H9 (cell line): ENCODE data around the gene MLIP. TPM values are rescaled to one million over a fixed set of nuclear protein-coding genes. Genes with fewer than 3 reads are reported as not detected.

ENCODE experiments used
- DNase-seq: peaks from one replicate; pipeline ENCODE4 v3.0.0-alpha.2; 2017
- H2AFZ ChIP-seq: one replicate; pipeline ENCODE4 v1.6.1; 2013; ENCODE audit warnings: mild to moderate bottlenecking, low read length, control low read depth, moderate library complexity
- H2AK5ac ChIP-seq: 2 replicates; pipeline ENCODE4 v1.6.1; 2013; ENCODE audit warnings: low read length, control low read depth, mixed read lengths; ENCODE audit not compliant: insufficient read length
- H2BK120ac ChIP-seq: one replicate; pipeline ENCODE4 v1.6.1; 2013; ENCODE audit warnings: low read depth, mild to moderate bottlenecking, low read length, control low read depth, inconsistent platforms; ENCODE audit not compliant: poor library complexity, severe bottlenecking
- H2BK12ac ChIP-seq: 2 replicates; pipeline ENCODE4 v1.6.1; 2013; ENCODE audit warnings: low read length, control low read depth, mixed read lengths, low read depth; ENCODE audit not compliant: insufficient read length
- H2BK15ac ChIP-seq: 2 replicates; pipeline ENCODE4 v1.6.1; 2013; ENCODE audit warnings: low read depth, low read length, control low read depth
- H2BK20ac ChIP-seq: one replicate; pipeline ENCODE4 v1.6.1; 2013; ENCODE audit warnings: low read depth, mild to moderate bottlenecking, low read length, control low read depth, inconsistent platforms; ENCODE audit not compliant: poor library complexity, severe bottlenecking
- H2BK5ac ChIP-seq: 2 replicates; pipeline ENCODE4 v1.6.1; 2013; ENCODE audit warnings: low read length, control low read depth, mixed read lengths; ENCODE audit not compliant: insufficient read length
- H3K14ac ChIP-seq: 2 replicates; pipeline ENCODE4 v1.6.1; 2013; ENCODE audit warnings: low read length, control low read depth; ENCODE audit not compliant: insufficient read depth
- H3K18ac ChIP-seq: 2 replicates; pipeline ENCODE4 v1.6.1; 2013; ENCODE audit warnings: low read depth, mild to moderate bottlenecking, mixed read lengths, low read length, control low read depth; ENCODE audit not compliant: insufficient read length
- H3K23ac ChIP-seq: 2 replicates; pipeline ENCODE4 v1.6.1; 2013; ENCODE audit warnings: low read length, control low read depth, mixed read lengths, low read depth; ENCODE audit not compliant: insufficient read length
- H3K23me2 ChIP-seq: 2 replicates; pipeline ENCODE4 v1.6.1; 2013; ENCODE audit warnings: low read depth, mild to moderate bottlenecking, mixed read lengths, low read length, control low read depth; ENCODE audit not compliant: insufficient read length, poor library complexity, severe bottlenecking
- H3K27ac ChIP-seq: 2 replicates; pipeline ENCODE4 v1.5.1; 2013; ENCODE audit warnings: low read length, control low read depth, mixed read lengths, low read depth; ENCODE audit not compliant: insufficient read length
- H3K27me3 ChIP-seq: 2 replicates; pipeline ENCODE4 v1.6.1; 2013; ENCODE audit warnings: low read length, control low read depth, inconsistent platforms; ENCODE audit not compliant: insufficient read depth
- H3K4ac ChIP-seq: 2 replicates; pipeline ENCODE4 v1.6.1; 2013; ENCODE audit warnings: low read depth, mild to moderate bottlenecking, control low read depth, inconsistent platforms, low read length, moderate library complexity
- H3K4me1 ChIP-seq: 2 replicates; pipeline ENCODE4 v1.6.1; 2013; ENCODE audit warnings: low read length, control low read depth, inconsistent platforms; ENCODE audit not compliant: insufficient read depth
- H3K4me2 ChIP-seq: 2 replicates; pipeline ENCODE4 v1.6.1; 2013; ENCODE audit warnings: low read length, control low read depth, mixed read lengths; ENCODE audit not compliant: insufficient read length, insufficient read depth
- H3K56ac ChIP-seq: 2 replicates; pipeline ENCODE4 v1.6.1; 2013; ENCODE audit warnings: low read depth, mild to moderate bottlenecking, mixed read lengths, low read length, control low read depth; ENCODE audit not compliant: insufficient read length
- H3K79me1 ChIP-seq: 2 replicates; pipeline ENCODE4 v1.6.1; 2013; ENCODE audit warnings: low read depth, mild to moderate bottlenecking, moderate library complexity, low read length, control low read depth, inconsistent platforms; ENCODE audit not compliant: insufficient read depth, poor library complexity, severe bottlenecking
- H3K79me2 ChIP-seq: 2 replicates; pipeline ENCODE4 v1.6.1; 2013; ENCODE audit warnings: low read length, control low read depth, inconsistent platforms; ENCODE audit not compliant: insufficient read depth
- H3K9ac ChIP-seq: 2 replicates; pipeline ENCODE4 v1.6.1; 2013; ENCODE audit warnings: low read length, control low read depth, mixed read lengths; ENCODE audit not compliant: insufficient read length; ENCODE audit errors: extremely low read depth
- H3K9me3 ChIP-seq: one replicate; pipeline ENCODE4 v1.6.1; 2013; ENCODE audit warnings: low read depth, low read length, inconsistent platforms; ENCODE audit not compliant: control insufficient read depth
- H3T11ph ChIP-seq: one replicate; pipeline ENCODE4 v1.6.1; 2013; ENCODE audit warnings: mild to moderate bottlenecking, low read length, control low read depth, inconsistent platforms
- H4K20me1 ChIP-seq: one replicate; pipeline ENCODE4 v1.6.1; 2013; ENCODE audit not compliant: control insufficient read depth, insufficient read length, insufficient read depth
- H4K5ac ChIP-seq: 2 replicates; pipeline ENCODE4 v1.6.1; 2013; ENCODE audit warnings: low read depth, mild to moderate bottlenecking, mixed read lengths, low read length, control low read depth; ENCODE audit not compliant: insufficient read length
- H4K8ac ChIP-seq: replicated peaks from 2 replicates; pipeline ENCODE4 v1.6.1; 2013; ENCODE audit warnings: low read length, control low read depth, mixed read lengths, low read depth; ENCODE audit not compliant: insufficient read length
- H4K91ac ChIP-seq: 2 replicates; pipeline ENCODE4 v1.6.1; 2013; ENCODE audit warnings: low read depth, mild to moderate bottlenecking, moderate library complexity, mixed read lengths, low read length, control low read depth; ENCODE audit not compliant: insufficient read length
- H3K27ac Mint-ChIP-seq, 3 experiments: 2 replicates in 2 of 3; 3 replicates in 1 of 3; pipeline ENCODE4 v1.8.0; 2020 to 2021; ENCODE audit warnings: mixed read lengths in 3 of 3, mild to moderate bottlenecking in 1 of 3, moderate library complexity in 1 of 3
- H3K27me3 Mint-ChIP-seq: 2 replicates; pipeline ENCODE4 v1.8.0; 2021; ENCODE audit warnings: low read depth, mild to moderate bottlenecking, moderate library complexity, mixed read lengths
- H3K36me3 Mint-ChIP-seq, 3 experiments: 2 replicates in 2 of 3; 3 replicates in 1 of 3; pipeline ENCODE4 v1.8.0; 2020 to 2021; ENCODE audit warnings: low read depth in 3 of 3, mixed read lengths in 3 of 3; ENCODE audit not compliant: insufficient read depth in 1 of 3
- H3K4me1 Mint-ChIP-seq, 2 experiments: 2 replicates each; pipeline ENCODE4 v1.8.0; 2020; ENCODE audit warnings: mixed read lengths in 2 of 2
- H3K4me3 Mint-ChIP-seq, 2 experiments: 2 replicates in 1 of 2; 3 replicates in 1 of 2; pipeline ENCODE4 v1.8.0; 2020 to 2021; ENCODE audit warnings: mild to moderate bottlenecking in 2 of 2, mixed read lengths in 2 of 2, moderate library complexity in 1 of 2
- H3K9me3 Mint-ChIP-seq, 2 experiments: 2 replicates in 1 of 2; 3 replicates in 1 of 2; pipeline ENCODE4 v1.8.0; 2020; ENCODE audit warnings: mild to moderate bottlenecking in 2 of 2, mixed read lengths in 2 of 2, moderate library complexity in 1 of 2
- CTCF ChIP-seq: fragments of 200-600 bp; sonication (generic); conservative IDR thresholded peaks from 3 replicates; pipeline ENCODE4 v1.8.0; 2021; ENCODE audit warnings: antibody characterized with exemption, mild to moderate bottlenecking
- WGBS: extraction: QIAGEN DNeasy Blood & Tissue Kit; methylation state at CpG from one replicate; pipeline ENCODE4 v1.1.7; 2013; ENCODE audit warnings: missing lambda C conversion rate, low lambda C conversion rate, mixed read lengths; ENCODE audit not compliant: insufficient read length; ENCODE audit errors: extremely low coverage; 5-methylcytosine and 5-hydroxymethylcytosine counted together
- total RNA-seq: library from RNA; stranded (reverse); gene quantifications from 2 replicates; pipeline ENCODE4 v1.2.1, GENCODE V29; 2021

MLIP gene
- total RNA-seq, 1 experiment from 2014 or later = not detected

GRCh38 chr6:54291146-54291545, 179.9 kb downstream of the MLIP start:
- no peaks in the 10 kb centered on the region for H3K36me3 Mint-ChIP-seq
- no peak overlapping the region for H3K27ac Mint-ChIP-seq
- no peak overlapping the region for H3K4me2 ChIP-seq

More at GRCh38 chr6:54291146-54291545, 179.9 kb downstream of the MLIP start:
- Histone ChIP-seq H4K8ac (no peak overlapping the region), H3K23ac (no peak overlapping the region), H2BK12ac (no peak overlapping the region), H2AK5ac (no peak overlapping the region), H3K18ac (no peak overlapping the region), H3K4ac (no peak overlapping the region), H2AFZ (no peak overlapping the region), H3K9me3 (no peaks in the 10 kb centered on the region), H4K20me1 (no peaks in the 10 kb centered on the region), H2BK20ac (no peak overlapping the region), H4K5ac (no peak overlapping the region), H2BK15ac (no peak overlapping the region), H3K4me1 (no peaks in the 10 kb centered on the region), H3K23me2 (peaks cover 4% of the 10 kb centered on the region), H3K27ac (no peak overlapping the region), H3K14ac (no peak overlapping the region), H3K79me1 (no peaks in the 10 kb centered on the region), H4K91ac (no peak overlapping the region), H2BK5ac (no peak overlapping the region), H3K27me3 (no peaks in the 10 kb centered on the region), H3K9ac (no peak overlapping the region), H3K79me2 (no peaks in the 10 kb centered on the region), H3T11ph (no peak overlapping the region), H3K56ac (no peak overlapping the region), H2BK120ac (no peak overlapping the region)
- Mint-ChIP-seq H3K27me3 (no peaks in the 10 kb centered on the region), H3K4me1 (no peaks in the 10 kb centered on the region), H3K9me3 (peaks cover 0 to 4% of the 10 kb centered on the region in 2 experiments; a peak in 2 of 5 replicates), H3K4me3 (no peak overlapping the region)
- no peak for DNase-seq
- no peak for TF ChIP-seq CTCF
- no CpG with 5 or more reads among the region's 2 CpGs for WGBS
